ENCODE data around the gene DCUN1D1.

DCUN1D1 gene

DNA sequence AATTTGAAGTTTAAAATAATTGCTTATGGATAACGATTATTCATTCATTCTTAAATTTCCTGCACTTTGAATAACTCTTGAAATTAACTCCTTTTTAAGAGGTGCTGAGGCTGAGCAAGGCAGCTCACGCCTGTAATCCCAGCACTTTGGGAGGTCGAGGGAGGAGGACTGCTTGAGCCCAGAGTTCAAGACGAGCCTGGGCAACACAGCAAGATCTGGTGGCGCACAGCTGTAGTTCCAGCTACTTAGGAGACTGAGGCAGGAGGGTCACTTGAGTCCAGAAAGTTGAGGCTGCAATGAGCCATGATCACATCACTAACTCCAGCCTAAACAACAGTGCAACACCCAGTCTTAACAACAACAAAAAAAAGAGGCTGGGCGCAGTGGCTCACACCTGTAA, 8.0 kb downstream of the DCUN1D1 start:
- DNase-seq (ENCODE audit: low spot score): no peak

GRCh38 chr3:182971637-182972036, 8.7 kb downstream of the DCUN1D1 start:
- DNase-seq (ENCODE audit: low spot score): no peak

GRCh38 chr3:182970811-182971418, 9.4 kb downstream of the DCUN1D1 start:
- no peak for DNase-seq (ENCODE audit: low spot score)

DNA sequence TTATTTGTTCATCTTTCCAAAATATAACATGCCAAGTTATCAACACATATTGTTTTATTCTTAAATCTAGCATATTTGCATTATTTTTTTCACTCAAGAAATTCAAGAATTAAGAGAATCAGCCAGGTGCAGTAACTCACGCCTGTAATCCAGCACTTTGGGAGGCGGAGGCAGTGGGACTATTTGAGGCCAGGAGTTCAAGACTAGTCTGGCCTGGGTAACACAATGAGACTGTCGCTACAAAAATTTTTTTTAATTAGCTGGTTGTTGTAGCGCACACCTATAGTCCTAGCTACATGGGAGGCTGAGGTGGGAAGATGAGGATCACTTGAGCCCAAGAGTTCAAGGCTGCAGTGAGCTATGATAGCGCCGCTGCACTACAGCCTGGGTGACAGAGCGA, 10.5 kb downstream of the DCUN1D1 start:
- no peak for DNase-seq (ENCODE audit: low spot score)

- DNase-seq (ENCODE audit: low spot score): no peak
These were observed 11.1 kb downstream of the DCUN1D1 start for GRCh38 chr3:182969277-182969676.

DNA sequence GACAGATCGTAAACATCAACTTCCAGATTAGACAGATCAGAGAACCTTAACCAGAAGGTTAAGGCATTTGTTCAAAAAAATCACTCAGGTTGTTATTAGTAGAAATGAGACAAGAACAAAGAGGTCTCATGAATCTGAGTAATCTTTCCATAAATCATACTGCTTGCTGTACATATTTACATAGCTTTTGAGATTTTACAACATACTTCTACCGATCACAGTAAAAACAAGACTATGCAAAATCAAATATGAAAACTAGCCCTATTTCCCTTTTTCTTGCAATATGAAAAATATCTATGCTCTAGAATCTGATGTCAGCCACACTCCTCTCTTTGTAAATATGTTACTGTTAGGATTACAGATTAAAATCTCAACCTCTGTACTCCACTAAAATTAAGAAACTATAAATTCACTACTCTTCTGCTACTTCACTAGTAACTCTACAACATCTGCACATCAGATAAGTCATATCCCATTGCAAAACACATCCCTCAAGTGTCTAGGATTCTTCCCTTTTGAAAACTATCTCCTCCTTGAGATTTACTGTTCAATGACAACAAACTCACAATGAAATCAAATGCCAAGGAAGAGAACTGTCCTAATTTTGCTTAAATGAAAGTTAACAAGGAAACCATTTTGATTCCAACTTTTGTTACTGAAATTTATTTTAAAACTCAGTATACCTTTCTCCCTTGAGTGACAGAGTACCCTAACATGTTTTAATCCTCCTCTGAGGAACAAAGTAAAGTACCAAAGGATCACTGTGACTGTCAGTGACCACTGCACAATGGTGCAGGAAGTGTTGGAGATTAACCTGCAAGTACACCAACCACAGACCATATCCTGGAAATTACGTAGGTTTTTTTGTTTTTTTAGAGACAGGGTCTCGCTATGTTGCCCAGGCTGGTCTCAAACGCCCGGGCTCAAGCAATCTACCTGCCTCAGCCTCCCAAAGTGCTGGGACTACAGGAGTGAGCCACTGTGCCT, 12.8 kb downstream of the DCUN1D1 start:
- DNase-seq (ENCODE audit: low spot score): no peak

DNA sequence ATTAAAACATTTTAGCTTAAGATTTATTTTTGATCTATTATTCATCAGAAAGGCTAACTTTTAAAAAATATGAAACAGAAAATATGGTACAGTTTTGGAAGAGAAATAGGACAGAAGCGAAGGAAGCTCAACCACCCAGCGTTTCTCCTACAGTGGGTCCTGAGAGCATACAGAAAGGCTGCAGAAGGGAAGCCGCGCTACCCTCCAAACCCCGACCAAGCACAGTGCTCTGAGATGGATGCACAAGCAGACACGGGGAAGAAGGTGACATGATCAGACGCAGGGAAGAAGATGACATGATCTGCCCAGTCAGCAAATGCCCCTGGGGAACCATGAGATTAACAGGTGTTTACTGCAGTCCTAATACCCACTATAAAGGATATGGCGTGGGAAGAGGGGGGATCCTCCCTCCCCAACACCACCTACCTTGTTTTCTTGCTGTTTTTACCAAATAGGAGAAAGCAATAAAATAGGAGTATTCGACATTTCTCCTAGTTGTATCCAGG, 14.4 kb downstream of the DCUN1D1 start:
- no peak for DNase-seq (ENCODE audit: low spot score)

DNA sequence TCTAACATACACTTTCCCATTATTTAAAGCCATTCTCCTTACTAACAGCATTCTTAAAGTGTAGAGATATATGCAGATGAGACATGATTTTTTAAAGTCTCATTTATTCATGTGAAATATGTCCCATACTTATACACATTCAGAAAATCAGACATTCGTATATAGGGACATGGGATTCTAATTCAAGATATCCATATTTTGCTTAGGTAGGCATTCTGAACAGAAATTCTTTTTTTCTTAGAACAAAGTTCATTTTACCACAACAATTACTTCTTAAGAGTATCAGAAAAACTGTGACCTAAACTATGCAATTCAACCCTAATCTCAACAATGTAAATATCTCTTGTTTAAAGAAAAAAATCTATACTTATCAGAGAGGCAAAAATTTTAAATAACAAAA, 16.2 kb downstream of the DCUN1D1 start:
- no peak for DNase-seq (ENCODE audit: low spot score)

- DNase-seq (ENCODE audit: low spot score): peak; percentile 72
These were observed 18.2 kb downstream of the DCUN1D1 start for GRCh38 chr3:182962166-182962565.

DNA sequence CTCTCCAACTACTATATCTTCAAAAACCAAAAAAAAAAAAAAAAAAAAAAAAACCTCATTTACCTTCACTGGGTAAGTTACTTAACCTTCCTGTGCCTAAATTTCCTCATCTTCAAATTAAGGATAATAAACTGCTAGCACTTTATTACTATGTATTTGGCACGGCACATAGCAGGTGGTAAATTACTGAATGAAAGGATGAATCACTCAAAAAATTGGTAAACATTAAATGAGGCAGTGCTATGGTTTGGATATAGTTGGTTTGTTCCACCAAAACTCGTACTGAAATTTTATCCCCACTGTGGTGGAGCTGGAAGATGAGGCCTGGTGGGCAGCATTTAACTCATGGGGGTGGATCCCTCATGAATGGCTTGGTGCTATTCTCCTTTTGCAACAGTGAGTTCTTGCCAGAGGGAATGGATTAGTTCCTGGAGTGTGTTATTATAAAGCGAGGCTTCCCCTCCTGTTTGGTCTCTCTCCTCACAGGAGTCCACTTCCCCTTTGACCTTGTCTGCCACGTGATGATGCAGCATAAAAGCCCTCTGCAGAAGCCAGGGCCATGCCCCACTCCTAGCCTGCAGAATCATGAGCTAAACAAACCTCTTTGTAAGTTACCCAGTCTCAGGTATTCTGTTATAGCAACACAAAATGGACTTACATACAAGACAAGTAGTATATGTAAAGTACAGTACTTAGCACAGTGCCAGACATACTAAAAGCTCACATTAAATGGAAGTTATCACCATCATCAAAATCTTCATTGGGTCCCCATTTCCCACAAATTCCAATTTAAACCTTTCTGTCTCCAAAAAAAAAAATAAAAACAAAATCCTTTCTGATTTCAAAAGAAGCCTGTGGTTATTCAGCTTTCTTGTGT, 20.6 kb downstream of the DCUN1D1 start:
- peak; percentile 51 for DNase-seq (ENCODE audit: low spot score)

- DNase-seq (ENCODE audit: low spot score): no peak
These were observed 22.6 kb downstream of the DCUN1D1 start for GRCh38 chr3:182957676-182958266.

- no peak for DNase-seq (ENCODE audit: low spot score)
These were observed 23.1 kb downstream of the DCUN1D1 start for GRCh38 chr3:182957226-182957625.

- no peak for DNase-seq (ENCODE audit: low spot score)
These were observed 25.6 kb downstream of the DCUN1D1 start for GRCh38 chr3:182954553-182955235.

- no peak for DNase-seq (ENCODE audit: low spot score)
These were observed 30.6 kb downstream of the DCUN1D1 start for GRCh38 chr3:182949688-182950087.

GRCh38 chr3:182948305-182948704, 32.0 kb downstream of the DCUN1D1 start:
- no peak for DNase-seq (ENCODE audit: low spot score)

- no peak for DNase-seq (ENCODE audit: low spot score)
These were observed 32.5 kb downstream of the DCUN1D1 start for GRCh38 chr3:182947888-182948287.

DNA sequence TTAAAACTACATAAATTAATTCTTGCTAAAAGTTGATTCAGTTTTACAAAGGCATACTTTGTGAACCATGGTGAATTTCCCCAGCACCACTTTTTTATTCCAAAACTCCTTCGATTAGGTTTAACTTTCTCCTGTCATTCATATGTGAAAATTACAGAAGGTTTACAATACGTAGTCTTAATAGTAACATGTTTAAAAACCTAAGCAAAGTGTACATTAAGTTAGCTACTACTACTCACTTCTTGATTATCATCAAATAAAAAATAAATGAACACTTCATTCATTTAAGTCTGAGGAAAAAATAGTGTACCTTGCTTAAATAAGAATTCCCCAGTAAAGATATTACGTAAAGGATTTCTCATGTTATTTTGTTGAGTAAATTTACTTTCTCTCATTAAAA, 38.6 kb downstream of the DCUN1D1 start:
- no peak for DNase-seq (ENCODE audit: low spot score)

DNA sequence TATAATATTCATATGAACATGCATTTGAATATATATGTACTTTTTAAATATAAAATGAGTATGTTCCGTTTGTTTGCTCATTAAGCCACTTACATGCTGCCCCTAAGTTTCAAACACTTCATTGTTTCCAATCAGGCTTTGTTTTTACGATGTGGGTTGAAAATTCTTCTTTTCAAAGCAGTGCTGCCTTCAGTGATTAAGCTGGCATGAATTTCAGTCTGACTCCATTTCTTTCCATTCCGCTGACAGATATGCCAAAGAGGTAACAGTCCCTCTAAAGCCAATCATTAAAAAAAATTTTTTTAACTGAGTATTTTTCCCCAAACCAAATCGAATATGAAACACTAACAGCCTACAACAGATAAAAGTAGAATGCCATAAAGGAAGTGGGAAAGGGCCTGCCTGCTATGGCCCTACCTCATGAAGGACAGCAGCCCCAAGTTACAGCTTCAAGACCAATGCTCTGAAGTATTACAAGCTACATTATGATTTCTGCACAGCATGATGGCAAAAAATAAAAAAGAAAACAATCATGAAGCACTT, 40.0 kb downstream of the DCUN1D1 start:
- no peak for DNase-seq (ENCODE audit: low spot score)

DNA sequence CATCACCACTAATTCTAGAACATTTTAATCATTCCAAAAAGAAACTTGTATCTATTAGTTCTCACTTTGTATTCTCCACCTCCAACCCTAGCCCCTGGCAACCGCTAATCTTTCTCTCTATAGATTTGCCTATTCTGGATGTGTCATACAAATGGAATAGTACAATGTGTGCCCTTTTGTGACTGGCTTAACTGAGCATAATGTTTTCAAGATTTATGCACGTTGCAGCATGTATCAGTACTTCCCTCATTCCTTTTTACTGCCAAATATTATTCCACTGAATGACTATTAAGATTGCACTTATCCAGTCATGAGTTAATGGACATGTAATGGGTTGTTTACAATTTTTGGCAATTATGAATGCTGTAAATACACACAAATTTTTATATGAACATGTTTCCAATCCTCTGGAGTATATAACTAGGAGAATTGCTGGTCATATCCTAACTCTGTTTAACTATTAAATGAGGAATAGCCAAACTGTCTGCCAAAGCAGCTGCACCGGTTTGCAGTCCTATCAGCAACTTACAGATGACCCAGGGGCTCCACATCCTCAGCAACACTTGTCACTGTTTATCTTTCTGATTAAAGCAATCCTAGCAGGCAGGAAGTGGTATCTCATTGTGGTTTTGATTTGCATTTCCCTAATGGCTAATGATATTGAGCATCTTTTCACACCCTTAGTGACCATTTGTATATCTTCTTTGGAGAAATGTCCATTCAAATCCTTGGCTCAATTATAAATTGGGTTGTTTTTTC, 42.9 kb downstream of the DCUN1D1 start:
- no peak for DNase-seq (ENCODE audit: low spot score)

DNA sequence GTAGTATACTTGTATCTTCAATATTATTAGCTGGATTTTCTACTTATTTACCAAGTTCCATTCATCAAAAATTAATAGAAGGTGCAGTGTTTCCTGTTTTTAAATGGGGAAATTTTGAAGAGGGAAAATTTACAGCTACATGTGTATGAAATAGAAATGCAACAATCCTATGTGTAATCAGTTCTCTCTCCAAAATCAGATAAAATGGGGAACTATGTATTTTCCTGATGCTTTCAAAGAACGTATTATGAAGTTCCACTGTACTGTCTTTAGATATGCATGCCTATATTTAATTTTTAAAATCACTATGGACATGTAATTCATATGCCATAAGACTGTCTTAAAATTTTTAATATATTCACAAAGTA, 43.4 kb downstream of the DCUN1D1 start:
- DNase-seq (ENCODE audit: low spot score): no peak
